GM12801 (cell line): ENCODE results near the gene AK1.

Source experiments
- CTCF ChIP-seq: IDR thresholded peaks from one replicate; pipeline ENCODE4 v1.5.1; 2011; ENCODE audit warnings: control low read depth; ENCODE audit not compliant: insufficient read length; ENCODE audit errors: extremely low read depth

Gene AK1

GRCh38 chr9:127915325-127915752 is 37.9 kb upstream of the AK1 start:
- no peak for TF ChIP-seq CTCF

DNA sequence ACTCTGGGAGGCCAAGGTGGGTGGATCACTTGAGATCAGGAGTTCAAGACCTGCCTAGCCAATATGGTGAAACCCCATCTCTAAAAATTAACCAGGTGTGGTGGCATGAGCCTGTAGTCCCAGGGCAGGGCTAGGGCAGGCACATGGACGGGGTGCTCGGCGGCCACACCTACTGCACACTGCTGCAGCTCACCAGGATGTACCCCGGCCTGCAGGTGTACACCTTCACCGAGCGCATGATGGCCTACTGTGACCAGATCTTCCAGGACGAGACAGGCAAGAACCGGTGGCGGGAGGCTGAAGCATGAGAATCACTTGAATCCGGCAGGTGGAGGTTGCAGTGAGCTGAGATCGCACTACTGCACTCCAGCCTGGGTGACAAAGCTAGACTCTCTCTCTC is 36.2 kb upstream of the AK1 start:
- no peak for TF ChIP-seq CTCF

GRCh38 chr9:127912882-127913281 is 35.4 kb upstream of the AK1 start:
- no peak for TF ChIP-seq CTCF

DNA sequence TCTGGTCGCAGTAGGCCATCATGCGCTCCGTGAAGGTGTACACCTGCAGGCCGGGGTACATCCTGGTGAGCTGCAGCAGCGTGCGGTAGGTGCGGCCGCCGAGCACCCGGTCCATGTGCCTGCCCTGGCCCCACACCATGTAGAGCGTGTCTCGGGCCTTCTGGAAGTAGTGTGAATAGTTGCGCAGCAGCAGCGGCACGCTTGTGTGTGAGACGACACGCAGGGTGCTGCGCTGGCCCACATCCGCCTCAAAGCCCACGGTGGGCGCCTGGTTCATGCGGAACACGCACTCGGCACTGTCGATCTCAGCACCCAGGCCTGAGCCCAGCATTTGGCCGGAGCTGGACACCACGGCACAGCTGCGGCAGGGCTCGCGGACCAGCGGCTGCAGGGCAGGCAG is 34.8 kb upstream of the AK1 start:
- no peak for TF ChIP-seq CTCF

- TF ChIP-seq CTCF = no peak
Measured at GRCh38 chr9:127910613-127911205, 33.2 kb upstream of the AK1 start.

DNA sequence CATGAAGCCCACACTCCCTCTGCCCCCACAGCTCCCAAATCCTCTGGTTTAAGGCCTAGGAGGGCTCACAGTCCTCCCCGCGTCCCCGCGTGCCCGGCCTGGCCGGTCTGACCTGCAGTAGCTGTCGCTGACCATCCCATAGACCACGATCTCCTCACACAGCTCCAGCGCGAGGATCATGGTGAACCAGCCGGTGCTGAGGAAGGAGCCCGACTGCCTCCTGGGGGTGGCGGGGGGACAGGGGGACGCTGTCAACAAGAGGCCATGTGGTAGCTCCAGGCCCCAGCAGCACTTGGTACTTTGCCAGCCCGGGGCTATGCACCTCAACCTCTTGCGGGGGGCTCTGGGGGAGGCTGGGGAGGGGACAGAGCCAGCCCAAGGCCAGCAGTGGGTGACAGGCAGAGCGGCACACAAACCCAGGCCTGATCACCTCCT is 32.4 kb upstream of the AK1 start:
- no peak for TF ChIP-seq CTCF

GRCh38 chr9:127908660-127908926 is 31.1 kb upstream of the AK1 start:
- no peak for TF ChIP-seq CTCF
